ENCODE results near the gene FGF18.

The FGF18 gene

GRCh38 chr5:171424726-171425125 is 5.3 kb downstream of the FGF18 start:
- no peak for ATAC-seq

- no peak for ATAC-seq
Observed at GRCh38 chr5:171425596-171426244, 6.3 kb downstream of the FGF18 start.

GRCh38 chr5:171426266-171426665 is 6.8 kb downstream of the FGF18 start:
- ATAC-seq = no peak

GRCh38 chr5:171426680-171427079 is 7.2 kb downstream of the FGF18 start:
- no peak for ATAC-seq

GRCh38 chr5:171427318-171428167 is 8.1 kb downstream of the FGF18 start:
- no peak for ATAC-seq

GRCh38 chr5:171428168-171428696 is 8.8 kb downstream of the FGF18 start:
- ATAC-seq = no peak

GRCh38 chr5:171428809-171429542 is 9.5 kb downstream of the FGF18 start:
- ATAC-seq = no peak

GRCh38 chr5:171429543-171429910 is 10.1 kb downstream of the FGF18 start:
- no peak for ATAC-seq

- ATAC-seq = no peak
Observed at GRCh38 chr5:171431251-171431777, 11.9 kb downstream of the FGF18 start.

GRCh38 chr5:171432076-171432475 is 12.6 kb downstream of the FGF18 start:
- no peak for ATAC-seq

GRCh38 chr5:171432583-171433351 is 13.3 kb downstream of the FGF18 start:
- ATAC-seq = no peak

GRCh38 chr5:171433352-171433698 is 13.9 kb downstream of the FGF18 start:
- ATAC-seq = no peak

GRCh38 chr5:171433982-171434676 is 14.7 kb downstream of the FGF18 start:
- ATAC-seq = no peak

GRCh38 chr5:171434874-171435273 is 15.4 kb downstream of the FGF18 start:
- no peak for ATAC-seq

- ATAC-seq = no peak
Observed at GRCh38 chr5:171435908-171436307, 16.5 kb downstream of the FGF18 start.

GRCh38 chr5:171436804-171437285 is 17.4 kb downstream of the FGF18 start:
- no peak for ATAC-seq

GRCh38 chr5:171437286-171437821 is 17.9 kb downstream of the FGF18 start:
- ATAC-seq = no peak

- ATAC-seq = no peak
Observed at GRCh38 chr5:171438738-171439137, 19.3 kb downstream of the FGF18 start.

GRCh38 chr5:171441246-171441791 is 21.9 kb downstream of the FGF18 start:
- ATAC-seq = no peak

GRCh38 chr5:171442287-171443042 is 23.0 kb downstream of the FGF18 start:
- no peak for ATAC-seq
